Vagina (tissue), 2 donors: ENCODE measurements around the gene SETD2. TPM values are rescaled to one million over a fixed set of nuclear protein-coding genes. Genes with fewer than 3 reads are reported as not detected.
"Not testable (repeated sequence)": the region's sequence is repeated elsewhere in the genome, so short reads cannot be mapped to it uniquely, and the experiment has no call there.

Experiments
- DNase-seq, 2 donors: peaks; one replicate each; pipeline ENCODE4 v3.0.0-alpha.2; 2017; ENCODE audit errors: extremely low spot score in 2 of 2
- H3K27ac ChIP-seq: fragments of 200-600 bp; sonication (generic); one replicate; pipeline ENCODE4 v1.5.1; 2019
- H3K27me3 ChIP-seq: fragments of 200-600 bp; sonication (generic); one replicate; pipeline ENCODE4 v1.5.1; 2019
- H3K36me3 ChIP-seq, 2 donors: fragments of 200-600 bp; sonication (generic); one replicate each; pipeline ENCODE4 v1.5.1; 2017 to 2019
- H3K4me1 ChIP-seq: fragments of 200-600 bp; sonication (generic); one replicate; pipeline ENCODE4 v1.5.1; 2019
- H3K4me3 ChIP-seq, 2 donors: fragments of 200-600 bp; sonication (generic); 1 replicate in 1 of 2; 2 replicates in 1 of 2; pipeline ENCODE4 v1.5.1; 2016 to 2019
- H3K9me3 ChIP-seq: fragments of 200-600 bp; sonication (generic); one replicate; pipeline ENCODE4 v1.5.1; 2019
- CTCF ChIP-seq, 3 experiments: fragments of 450-650 bp in 2 of 3; fragments of 200-600 bp in 1 of 3; sonication (generic) in 1 of 3; IDR thresholded peaks; one replicate each; pipeline ENCODE4 v1.5.1; 2017 to 2019; ENCODE audit warnings: antibody characterized with exemption in 3 of 3, mild to moderate bottlenecking in 2 of 3, moderate library complexity in 2 of 3
- POLR2A ChIP-seq, 2 donors: fragments of 450-650 bp; IDR thresholded peaks; one replicate each; pipeline ENCODE4 v1.6.1; 2017; ENCODE audit warnings: antibody characterized with exemption in 2 of 2, mild to moderate bottlenecking in 2 of 2, moderate library complexity in 2 of 2
- POLR2AphosphoS5 ChIP-seq, 2 donors: sonication (generic); formaldehyde crosslinking; IDR thresholded peaks; one replicate each; pipeline ENCODE4 v1.9.0; 2017; ENCODE audit warnings: antibody characterized with exemption in 2 of 2, mild to moderate bottlenecking in 2 of 2, low read depth in 1 of 2; ENCODE audit not compliant: insufficient read depth in 1 of 2
- intact Hi-C: fragments of 100-400 bp; cut with DNase I; formaldehyde crosslinking; loops from one replicate; pipeline ENCODE4 v1.15.1; 2023
- total RNA-seq: library from RNA; depleted of rRNA; stranded (reverse); fragments of >200 nt; gene quantifications from one replicate; pipeline ENCODE4 v1.2.3, GENCODE V29; 2016

Gene SETD2
- total RNA-seq, 1 donor from 2014 or later: 55.5 TPM

DNA sequence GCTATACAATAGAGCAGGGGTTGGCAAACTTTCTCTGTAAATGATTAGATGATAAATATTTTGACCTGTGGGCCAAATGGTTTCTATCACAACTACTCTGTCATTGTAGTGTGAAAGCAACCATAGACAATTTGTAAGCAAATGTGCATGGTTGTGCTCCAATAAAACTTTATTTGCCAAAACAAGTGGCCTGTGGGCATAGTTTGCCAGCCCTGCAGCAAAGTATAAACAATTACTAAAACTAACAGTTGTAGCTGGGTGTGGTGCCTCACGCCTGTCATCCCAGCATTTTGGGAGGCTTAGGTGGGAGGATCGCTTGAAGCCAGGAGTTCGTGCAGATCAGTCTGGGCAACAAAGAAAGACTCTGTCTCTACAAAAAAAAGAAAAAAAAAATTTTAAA, 122.8 kb downstream of the SETD2 start:
- intact Hi-C loops: no loop called here
- no peak for DNase-seq
- Histone ChIP-seq H3K36me3 (peaks cover 0 to 50% of the 10 kb centered on the region in 2 donors), H3K9me3 (no peaks in the 10 kb centered on the region), H3K27me3 (no peaks in the 10 kb centered on the region), H3K27ac (no peak overlapping the region), H3K4me3 (no peak overlapping the region), H3K4me1 (peaks cover 4% of the 10 kb centered on the region)
- TF ChIP-seq POLR2AphosphoS5 (IDR thresholded peaks at IDR 0.05; ENCODE audit: insufficient read depth in 1 of 2, low read depth in 1 of 2) (no peak), CTCF (IDR thresholded peaks at IDR 0.05) (no peak), POLR2A (IDR thresholded peaks at IDR 0.05) (no peak)

DNA sequence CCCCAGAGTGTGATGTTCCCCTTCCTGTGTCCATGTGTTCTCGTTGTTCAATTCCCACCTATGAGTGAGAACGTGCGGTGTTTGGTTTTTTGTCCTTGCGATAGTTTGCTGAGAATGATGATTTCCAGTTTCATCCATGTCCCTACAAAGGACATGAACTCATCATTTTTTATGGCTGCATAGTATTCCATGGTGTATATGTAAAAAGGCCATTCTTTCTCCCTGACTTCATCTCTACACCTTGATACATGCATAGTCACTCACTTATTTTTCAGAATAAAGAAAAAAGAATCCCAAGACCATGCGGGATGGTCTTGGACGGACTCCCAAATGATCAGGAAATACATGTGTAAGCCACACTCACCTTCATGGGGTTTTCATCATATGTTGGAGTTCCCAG, 126.6 kb downstream of the SETD2 start:
- H3K4me1 ChIP-seq, H3K4me3 ChIP-seq, H3K9me3 ChIP-seq, DNase-seq, H3K27me3 ChIP-seq, H3K27ac ChIP-seq, intact Hi-C loops: not testable (repeated sequence)
- peaks cover 0 to 58% of the 10 kb centered on the region in 2 donors for H3K36me3 ChIP-seq

GRCh38 chr3:47036145-47036544, 127.8 kb downstream of the SETD2 start:
- Histone ChIP-seq H3K9me3 (no peaks in the 10 kb centered on the region), H3K4me3 (no peak overlapping the region), H3K36me3 (peaks cover 0 to 47% of the 10 kb centered on the region in 2 donors), H3K27me3 (no peaks in the 10 kb centered on the region), H3K27ac (no peak overlapping the region), H3K4me1 (peaks cover 8% of the 10 kb centered on the region)
- DNase-seq: no peak
- intact Hi-C loops: no loop called here
- TF ChIP-seq POLR2AphosphoS5 (IDR thresholded peaks at IDR 0.05; ENCODE audit: insufficient read depth in 1 of 2, low read depth in 1 of 2) (no peak), POLR2A (IDR thresholded peaks at IDR 0.05) (no peak), CTCF (IDR thresholded peaks at IDR 0.05) (no peak)

DNA sequence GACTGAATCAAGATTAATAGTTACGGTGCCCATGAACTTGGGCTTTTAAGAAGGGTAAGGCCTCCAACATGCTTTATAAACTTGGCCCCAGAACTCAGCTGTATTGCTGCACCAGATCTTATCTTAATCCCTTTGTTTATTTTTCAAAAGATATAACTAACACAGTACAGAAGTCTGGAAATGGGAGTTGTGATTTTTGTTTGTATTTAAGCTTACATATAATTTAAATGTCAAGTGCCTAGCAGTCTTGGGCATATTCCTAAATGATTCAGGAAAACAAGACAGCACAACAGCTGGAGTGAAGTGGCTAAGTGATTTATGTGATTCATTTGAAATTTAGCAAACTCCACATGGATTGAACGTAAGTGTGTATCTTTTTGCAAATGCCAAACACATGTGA, 128.3 kb downstream of the SETD2 start:
- DNase-seq: no peak
- Histone ChIP-seq H3K27ac (no peak overlapping the region), H3K36me3 (peaks cover 0 to 42% of the 10 kb centered on the region in 2 donors), H3K9me3 (no peaks in the 10 kb centered on the region), H3K27me3 (no peaks in the 10 kb centered on the region), H3K4me1 (peaks cover 8% of the 10 kb centered on the region), H3K4me3 (no peak overlapping the region)
- intact Hi-C loops: no loop called here
- TF ChIP-seq POLR2AphosphoS5 (IDR thresholded peaks at IDR 0.05; ENCODE audit: insufficient read depth in 1 of 2, low read depth in 1 of 2) (no peak), CTCF (IDR thresholded peaks at IDR 0.05) (no peak), POLR2A (IDR thresholded peaks at IDR 0.05) (no peak)

GRCh38 chr3:47034868-47035489, 128.9 kb downstream of the SETD2 start:
- TF ChIP-seq POLR2A (IDR thresholded peaks at IDR 0.05): no peak
- no peak for TF ChIP-seq CTCF (IDR thresholded peaks at IDR 0.05)
- TF ChIP-seq POLR2AphosphoS5 (IDR thresholded peaks at IDR 0.05; ENCODE audit: insufficient read depth in 1 of 2, low read depth in 1 of 2): no peak
- H3K4me1 ChIP-seq: peaks cover 8% of the 10 kb centered on the region

GRCh38 chr3:47031041-47031440, 132.9 kb downstream of the SETD2 start:
- H3K4me3 ChIP-seq, DNase-seq, H3K27ac ChIP-seq, H3K27me3 ChIP-seq, H3K4me1 ChIP-seq, H3K9me3 ChIP-seq, intact Hi-C loops: not testable (repeated sequence)
- H3K36me3 ChIP-seq: peaks cover 0 to 20% of the 10 kb centered on the region in 2 donors

More at GRCh38 chr3:47034868-47035489, 128.9 kb downstream of the SETD2 start:
- intact Hi-C loops: no loop called here
- DNase-seq: no peak
- no peak overlapping the region for H3K4me3 ChIP-seq
- H3K9me3 ChIP-seq: no peaks in the 10 kb centered on the region
- peaks cover 0 to 36% of the 10 kb centered on the region in 2 donors for H3K36me3 ChIP-seq
- no peaks in the 10 kb centered on the region for H3K27me3 ChIP-seq
- no peak overlapping the region for H3K27ac ChIP-seq
